SK-N-SH treated with all-trans-retinoic acid at 6 μM for 48 hours (cell line): ENCODE measurements around the gene MERTK.

ENCODE experiments used
- ATAC-seq: fragments of 200-7000 bp; cut with Tn5 transposase; 3 replicates; pipeline ENCODE4 v1.9.1; 2020; ENCODE audit warnings: mild to moderate bottlenecking, moderate library complexity
- ESRRG ChIP-seq: fragments of 250-450 bp; sonication (Bioruptor Pico); IDR thresholded peaks from 2 replicates; pipeline ENCODE4 v1.6.1; 2021; ENCODE audit warnings: mild to moderate bottlenecking
- GLIS3 ChIP-seq: fragments of 250-450 bp; sonication (Bioruptor Pico); IDR thresholded peaks from 2 replicates; pipeline ENCODE4 v1.5.0; 2020; ENCODE audit warnings: mild to moderate bottlenecking, moderate library complexity
- ISL1 ChIP-seq: fragments of 250-450 bp; sonication (Bioruptor Pico); IDR thresholded peaks from 2 replicates; pipeline ENCODE4 v2.1.2; 2022; ENCODE audit warnings: mild to moderate bottlenecking, moderate library complexity
- PATZ1 ChIP-seq: fragments of 250-450 bp; sonication (Bioruptor Pico); IDR thresholded peaks from 2 replicates; pipeline ENCODE4 v1.8.0; 2020; ENCODE audit warnings: mild to moderate bottlenecking, moderate library complexity, borderline replicate concordance
- POU6F1 ChIP-seq: fragments of 250-450 bp; sonication (Bioruptor Pico); IDR thresholded peaks from 2 replicates; pipeline ENCODE4 v1.8.0; 2021; ENCODE audit warnings: low read depth, mild to moderate bottlenecking, moderate library complexity, borderline replicate concordance
- SNAI2 ChIP-seq: fragments of 250-450 bp; sonication (Bioruptor Pico); IDR thresholded peaks from 2 replicates; pipeline ENCODE4 v1.5.0; 2020; ENCODE audit warnings: mild to moderate bottlenecking, moderate library complexity
- TCF4 ChIP-seq: fragments of 250-450 bp; sonication (Bioruptor Pico); IDR thresholded peaks from 2 replicates; pipeline ENCODE4 v1.8.0; 2021; ENCODE audit warnings: mild to moderate bottlenecking, moderate library complexity, borderline replicate concordance
- ZFP30 ChIP-seq: fragments of 450-650 bp; formaldehyde crosslinking; IDR thresholded peaks from 2 replicates; pipeline ENCODE4 v1.5.0; 2022; ENCODE audit warnings: mild to moderate bottlenecking, moderate library complexity
- ZNF70 ChIP-seq: fragments of 450-650 bp; formaldehyde crosslinking; IDR thresholded peaks from 2 replicates; pipeline ENCODE4 v1.5.0; 2020; ENCODE audit warnings: mild to moderate bottlenecking, moderate library complexity
- ZNF8 ChIP-seq: fragments of 450-650 bp; formaldehyde crosslinking; IDR thresholded peaks from 2 replicates; pipeline ENCODE4 v1.5.0; 2020; ENCODE audit warnings: mild to moderate bottlenecking, moderate library complexity
- TF ChIP-seq, protein P1 (sequence below): fragments of 250-450 bp; sonication (Bioruptor Pico); IDR thresholded peaks from 2 replicates; pipeline ENCODE4 v1.5.0; 2020; ENCODE audit warnings: mild to moderate bottlenecking, moderate library complexity
- TF ChIP-seq, protein P2 (sequence below): fragments of 250-450 bp; sonication (Bioruptor Pico); IDR thresholded peaks from 2 replicates; pipeline ENCODE4 v1.5.1; 2020; ENCODE audit warnings: low read depth, mild to moderate bottlenecking, moderate library complexity
- TF ChIP-seq, protein P3 (sequence below): fragments of 250-450 bp; sonication (Bioruptor Pico); IDR thresholded peaks from 2 replicates; pipeline ENCODE4 v1.5.1; 2021; ENCODE audit warnings: mild to moderate bottlenecking, moderate library complexity

MERTK gene

DNA sequence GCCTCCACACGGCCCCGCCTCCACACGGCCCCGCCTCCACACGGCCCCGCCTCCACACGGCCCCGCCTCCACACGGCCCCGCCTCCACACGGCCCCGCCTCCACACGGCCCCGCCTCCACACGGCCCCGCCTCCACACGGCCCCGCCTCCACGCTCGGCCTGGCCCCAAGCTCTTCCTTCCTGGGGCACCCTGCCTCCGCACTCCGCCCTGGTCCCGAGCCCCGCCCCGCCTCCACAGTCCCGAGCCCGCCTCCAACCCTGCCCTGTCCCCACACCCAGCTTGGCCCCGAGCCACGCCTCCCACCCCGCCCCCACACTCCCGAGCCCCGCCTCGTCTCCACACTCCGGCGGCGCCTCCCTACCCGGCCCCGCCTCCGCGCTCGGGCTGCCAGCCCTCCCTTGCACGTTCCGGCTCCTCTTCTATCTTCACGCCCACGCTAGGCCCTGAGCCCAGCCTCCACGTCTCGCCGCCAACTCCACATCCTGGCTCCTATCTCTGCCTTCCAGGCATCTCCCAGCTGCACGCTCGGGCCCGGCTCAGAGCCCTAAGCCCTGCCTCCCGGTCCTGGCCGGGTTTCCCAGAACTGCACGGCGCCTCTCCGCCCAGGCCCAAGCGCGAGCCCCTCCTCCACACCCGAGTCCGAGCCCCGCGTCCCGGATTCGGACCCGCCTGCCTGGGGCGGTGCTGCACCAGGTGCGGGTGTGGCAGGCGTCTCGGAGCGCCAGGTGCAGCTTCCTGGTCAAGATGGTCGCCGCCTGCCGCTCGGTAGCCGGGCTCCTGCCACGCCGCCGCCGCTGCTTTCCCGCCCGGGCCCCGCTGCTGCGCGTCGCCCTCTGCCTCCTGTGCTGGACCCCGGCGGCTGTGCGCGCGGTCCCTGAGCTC, 156.7 kb downstream of the MERTK start, which contains the start of gene TMEM87B:
TSS of gene TMEM87B (plus strand) at position 423 of the 883 bp plus-strand sequence. CDS start at position 746, 323 bp downstream.
- no peak for TF ChIP-seq ZFP30 (CRISPR knock-in tag)
- TF ChIP-seq, protein P1, sequence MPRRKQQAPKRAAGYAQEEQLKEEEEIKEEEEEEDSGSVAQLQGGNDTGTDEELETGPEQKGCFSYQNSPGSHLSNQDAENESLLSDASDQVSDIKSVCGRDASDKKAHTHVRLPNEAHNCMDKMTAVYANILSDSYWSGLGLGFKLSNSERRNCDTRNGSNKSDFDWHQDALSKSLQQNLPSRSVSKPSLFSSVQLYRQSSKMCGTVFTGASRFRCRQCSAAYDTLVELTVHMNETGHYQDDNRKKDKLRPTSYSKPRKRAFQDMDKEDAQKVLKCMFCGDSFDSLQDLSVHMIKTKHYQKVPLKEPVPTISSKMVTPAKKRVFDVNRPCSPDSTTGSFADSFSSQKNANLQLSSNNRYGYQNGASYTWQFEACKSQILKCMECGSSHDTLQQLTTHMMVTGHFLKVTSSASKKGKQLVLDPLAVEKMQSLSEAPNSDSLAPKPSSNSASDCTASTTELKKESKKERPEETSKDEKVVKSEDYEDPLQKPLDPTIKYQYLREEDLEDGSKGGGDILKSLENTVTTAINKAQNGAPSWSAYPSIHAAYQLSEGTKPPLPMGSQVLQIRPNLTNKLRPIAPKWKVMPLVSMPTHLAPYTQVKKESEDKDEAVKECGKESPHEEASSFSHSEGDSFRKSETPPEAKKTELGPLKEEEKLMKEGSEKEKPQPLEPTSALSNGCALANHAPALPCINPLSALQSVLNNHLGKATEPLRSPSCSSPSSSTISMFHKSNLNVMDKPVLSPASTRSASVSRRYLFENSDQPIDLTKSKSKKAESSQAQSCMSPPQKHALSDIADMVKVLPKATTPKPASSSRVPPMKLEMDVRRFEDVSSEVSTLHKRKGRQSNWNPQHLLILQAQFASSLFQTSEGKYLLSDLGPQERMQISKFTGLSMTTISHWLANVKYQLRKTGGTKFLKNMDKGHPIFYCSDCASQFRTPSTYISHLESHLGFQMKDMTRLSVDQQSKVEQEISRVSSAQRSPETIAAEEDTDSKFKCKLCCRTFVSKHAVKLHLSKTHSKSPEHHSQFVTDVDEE, result 0 out of 2 replicates have a peak, but pooled peaks have one; percentile 41

GRCh38 chr2:112055730-112056625, 157.6 kb downstream of the MERTK start:
- TF ChIP-seq TCF4 (CRISPR knock-in tag), result no peak
- TF ChIP-seq POU6F1 (CRISPR knock-in tag), result no peak
- TF ChIP-seq, protein P1, result no peak
- TF ChIP-seq ZNF70 (CRISPR knock-in tag), result no peak
- TF ChIP-seq, protein P2, sequence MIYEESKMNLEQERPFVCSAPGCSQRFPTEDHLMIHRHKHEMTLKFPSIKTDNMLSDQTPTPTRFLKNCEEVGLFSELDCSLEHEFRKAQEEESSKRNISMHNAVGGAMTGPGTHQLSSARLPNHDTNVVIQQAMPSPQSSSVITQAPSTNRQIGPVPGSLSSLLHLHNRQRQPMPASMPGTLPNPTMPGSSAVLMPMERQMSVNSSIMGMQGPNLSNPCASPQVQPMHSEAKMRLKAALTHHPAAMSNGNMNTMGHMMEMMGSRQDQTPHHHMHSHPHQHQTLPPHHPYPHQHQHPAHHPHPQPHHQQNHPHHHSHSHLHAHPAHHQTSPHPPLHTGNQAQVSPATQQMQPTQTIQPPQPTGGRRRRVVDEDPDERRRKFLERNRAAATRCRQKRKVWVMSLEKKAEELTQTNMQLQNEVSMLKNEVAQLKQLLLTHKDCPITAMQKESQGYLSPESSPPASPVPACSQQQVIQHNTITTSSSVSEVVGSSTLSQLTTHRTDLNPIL (CRISPR knock-in tag), result 0 out of 2 replicates have a peak, but pooled peaks have one; percentile 15
- no peak for TF ChIP-seq ESRRG (CRISPR knock-in tag)
- no peak for TF ChIP-seq PATZ1 (CRISPR knock-in tag)
- peak; percentile 58 for TF ChIP-seq ISL1
- no peak for TF ChIP-seq ZFP30 (CRISPR knock-in tag)
- no peak for TF ChIP-seq SNAI2
- no peak for TF ChIP-seq GLIS3
- peak; percentile 62 for ATAC-seq

More for the DNA sequence above, 156.7 kb downstream of the MERTK start, which contains the start of gene TMEM87B:
- ATAC-seq, result peak; percentile 77

DNA sequence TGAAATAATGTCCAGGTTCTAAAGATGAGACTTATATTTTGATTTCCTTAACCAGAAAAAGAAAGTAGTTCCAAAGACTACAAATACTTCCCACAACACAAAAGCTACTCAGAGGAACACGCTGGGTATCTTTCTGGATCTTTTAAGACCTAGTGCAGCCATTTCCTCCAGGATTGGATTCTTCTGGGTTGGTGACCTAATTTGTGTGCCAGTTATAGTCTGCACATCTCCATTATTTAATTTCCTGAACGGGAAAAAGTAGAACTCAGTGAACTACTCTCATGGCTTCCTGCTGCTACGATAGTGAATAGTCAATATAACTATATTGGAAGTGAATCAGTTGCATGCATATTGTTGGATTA, 158.2 kb downstream of the MERTK start:
- ATAC-seq, result no peak
- TF ChIP-seq, protein P3, sequence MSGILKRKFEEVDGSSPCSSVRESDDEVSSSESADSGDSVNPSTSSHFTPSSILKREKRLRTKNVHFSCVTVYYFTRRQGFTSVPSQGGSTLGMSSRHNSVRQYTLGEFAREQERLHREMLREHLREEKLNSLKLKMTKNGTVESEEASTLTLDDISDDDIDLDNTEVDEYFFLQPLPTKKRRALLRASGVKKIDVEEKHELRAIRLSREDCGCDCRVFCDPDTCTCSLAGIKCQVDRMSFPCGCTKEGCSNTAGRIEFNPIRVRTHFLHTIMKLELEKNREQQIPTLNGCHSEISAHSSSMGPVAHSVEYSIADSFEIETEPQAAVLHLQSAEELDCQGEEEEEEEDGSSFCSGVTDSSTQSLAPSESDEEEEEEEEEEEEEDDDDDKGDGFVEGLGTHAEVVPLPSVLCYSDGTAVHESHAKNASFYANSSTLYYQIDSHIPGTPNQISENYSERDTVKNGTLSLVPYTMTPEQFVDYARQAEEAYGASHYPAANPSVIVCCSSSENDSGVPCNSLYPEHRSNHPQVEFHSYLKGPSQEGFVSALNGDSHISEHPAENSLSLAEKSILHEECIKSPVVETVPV, result no peak
- TF ChIP-seq, protein P1, result no peak
- TF ChIP-seq ZNF70 (CRISPR knock-in tag) (no peak), ZNF8 (CRISPR knock-in tag) (no peak), PATZ1 (CRISPR knock-in tag) (no peak), SNAI2 (no peak), ESRRG (CRISPR knock-in tag) (no peak)
- TF ChIP-seq, protein P2 (CRISPR knock-in tag), result no peak
